ENCODE data around the gene MDC1. TPM values are rescaled to one million over a fixed set of nuclear protein-coding genes. Genes with fewer than 3 reads are reported as not detected.

Gene MDC1
- total and polyA plus RNA-seq, 2 of the 13 experiments (the other 11 are each of a cell fraction or from before 2014, with no cell fraction given): 8.4 to 14.0 TPM

- TF ChIP-seq GTF3A (CRISPR knock-in tag; conservative IDR thresholded peaks at IDR 0.05): 0 out of 2 replicates have a peak, but pooled peaks have one; percentile 2
- TF ChIP-seq FOXM1 (CRISPR knock-in tag; IDR thresholded peaks at IDR 0.05): 0 out of 2 replicates have a peak, but pooled peaks have one; percentile 2
- TF ChIP-seq ZNF234 (CRISPR knock-in tag; conservative IDR thresholded peaks at IDR 0.05): peak; percentile 54; the same call in 1 of the 2 replicates
- TF ChIP-seq ZBTB20 (CRISPR knock-in tag; IDR thresholded peaks at IDR 0.05; ENCODE audit: borderline replicate concordance, low read depth): 0 out of 2 replicates have a peak, but pooled peaks have one; percentile 27
- 0 out of 2 replicates have a peak, but pooled peaks have one; percentile 57 for TF ChIP-seq NR1H2 (CRISPR knock-in tag; IDR thresholded peaks at IDR 0.05; ENCODE audit: borderline replicate concordance, low read depth)
- TF ChIP-seq ZNF572 (CRISPR knock-in tag; IDR thresholded peaks at IDR 0.05): 0 out of 2 replicates have a peak, but pooled peaks have one; percentile 39
- TF ChIP-seq, protein P1, sequence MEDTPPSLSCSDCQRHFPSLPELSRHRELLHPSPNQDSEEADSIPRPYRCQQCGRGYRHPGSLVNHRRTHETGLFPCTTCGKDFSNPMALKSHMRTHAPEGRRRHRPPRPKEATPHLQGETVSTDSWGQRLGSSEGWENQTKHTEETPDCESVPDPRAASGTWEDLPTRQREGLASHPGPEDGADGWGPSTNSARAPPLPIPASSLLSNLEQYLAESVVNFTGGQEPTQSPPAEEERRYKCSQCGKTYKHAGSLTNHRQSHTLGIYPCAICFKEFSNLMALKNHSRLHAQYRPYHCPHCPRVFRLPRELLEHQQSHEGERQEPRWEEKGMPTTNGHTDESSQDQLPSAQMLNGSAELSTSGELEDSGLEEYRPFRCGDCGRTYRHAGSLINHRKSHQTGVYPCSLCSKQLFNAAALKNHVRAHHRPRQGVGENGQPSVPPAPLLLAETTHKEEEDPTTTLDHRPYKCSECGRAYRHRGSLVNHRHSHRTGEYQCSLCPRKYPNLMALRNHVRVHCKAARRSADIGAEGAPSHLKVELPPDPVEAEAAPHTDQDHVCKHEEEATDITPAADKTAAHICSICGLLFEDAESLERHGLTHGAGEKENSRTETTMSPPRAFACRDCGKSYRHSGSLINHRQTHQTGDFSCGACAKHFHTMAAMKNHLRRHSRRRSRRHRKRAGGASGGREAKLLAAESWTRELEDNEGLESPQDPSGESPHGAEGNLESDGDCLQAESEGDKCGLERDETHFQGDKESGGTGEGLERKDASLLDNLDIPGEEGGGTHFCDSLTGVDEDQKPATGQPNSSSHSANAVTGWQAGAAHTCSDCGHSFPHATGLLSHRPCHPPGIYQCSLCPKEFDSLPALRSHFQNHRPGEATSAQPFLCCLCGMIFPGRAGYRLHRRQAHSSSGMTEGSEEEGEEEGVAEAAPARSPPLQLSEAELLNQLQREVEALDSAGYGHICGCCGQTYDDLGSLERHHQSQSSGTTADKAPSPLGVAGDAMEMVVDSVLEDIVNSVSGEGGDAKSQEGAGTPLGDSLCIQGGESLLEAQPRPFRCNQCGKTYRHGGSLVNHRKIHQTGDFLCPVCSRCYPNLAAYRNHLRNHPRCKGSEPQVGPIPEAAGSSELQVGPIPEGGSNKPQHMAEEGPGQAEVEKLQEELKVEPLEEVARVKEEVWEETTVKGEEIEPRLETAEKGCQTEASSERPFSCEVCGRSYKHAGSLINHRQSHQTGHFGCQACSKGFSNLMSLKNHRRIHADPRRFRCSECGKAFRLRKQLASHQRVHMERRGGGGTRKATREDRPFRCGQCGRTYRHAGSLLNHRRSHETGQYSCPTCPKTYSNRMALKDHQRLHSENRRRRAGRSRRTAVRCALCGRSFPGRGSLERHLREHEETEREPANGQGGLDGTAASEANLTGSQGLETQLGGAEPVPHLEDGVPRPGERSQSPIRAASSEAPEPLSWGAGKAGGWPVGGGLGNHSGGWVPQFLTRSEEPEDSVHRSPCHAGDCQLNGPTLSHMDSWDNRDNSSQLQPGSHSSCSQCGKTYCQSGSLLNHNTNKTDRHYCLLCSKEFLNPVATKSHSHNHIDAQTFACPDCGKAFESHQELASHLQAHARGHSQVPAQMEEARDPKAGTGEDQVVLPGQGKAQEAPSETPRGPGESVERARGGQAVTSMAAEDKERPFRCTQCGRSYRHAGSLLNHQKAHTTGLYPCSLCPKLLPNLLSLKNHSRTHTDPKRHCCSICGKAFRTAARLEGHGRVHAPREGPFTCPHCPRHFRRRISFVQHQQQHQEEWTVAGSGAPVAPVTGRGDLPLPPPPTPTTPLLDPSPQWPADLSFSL (CRISPR knock-in tag; IDR thresholded peaks at IDR 0.05): 0 out of 2 replicates have a peak, but pooled peaks have one; percentile 31
- 0 out of 2 replicates have a peak, but pooled peaks have one; percentile 30 for TF ChIP-seq DZIP1 (CRISPR knock-in tag; IDR thresholded peaks at IDR 0.05)
- 0 out of 2 replicates have a peak, but pooled peaks have one; percentile 13 for TF ChIP-seq ZNF567 (CRISPR knock-in tag; IDR thresholded peaks at IDR 0.05; ENCODE audit: borderline replicate concordance)
- TF ChIP-seq, protein P2, sequence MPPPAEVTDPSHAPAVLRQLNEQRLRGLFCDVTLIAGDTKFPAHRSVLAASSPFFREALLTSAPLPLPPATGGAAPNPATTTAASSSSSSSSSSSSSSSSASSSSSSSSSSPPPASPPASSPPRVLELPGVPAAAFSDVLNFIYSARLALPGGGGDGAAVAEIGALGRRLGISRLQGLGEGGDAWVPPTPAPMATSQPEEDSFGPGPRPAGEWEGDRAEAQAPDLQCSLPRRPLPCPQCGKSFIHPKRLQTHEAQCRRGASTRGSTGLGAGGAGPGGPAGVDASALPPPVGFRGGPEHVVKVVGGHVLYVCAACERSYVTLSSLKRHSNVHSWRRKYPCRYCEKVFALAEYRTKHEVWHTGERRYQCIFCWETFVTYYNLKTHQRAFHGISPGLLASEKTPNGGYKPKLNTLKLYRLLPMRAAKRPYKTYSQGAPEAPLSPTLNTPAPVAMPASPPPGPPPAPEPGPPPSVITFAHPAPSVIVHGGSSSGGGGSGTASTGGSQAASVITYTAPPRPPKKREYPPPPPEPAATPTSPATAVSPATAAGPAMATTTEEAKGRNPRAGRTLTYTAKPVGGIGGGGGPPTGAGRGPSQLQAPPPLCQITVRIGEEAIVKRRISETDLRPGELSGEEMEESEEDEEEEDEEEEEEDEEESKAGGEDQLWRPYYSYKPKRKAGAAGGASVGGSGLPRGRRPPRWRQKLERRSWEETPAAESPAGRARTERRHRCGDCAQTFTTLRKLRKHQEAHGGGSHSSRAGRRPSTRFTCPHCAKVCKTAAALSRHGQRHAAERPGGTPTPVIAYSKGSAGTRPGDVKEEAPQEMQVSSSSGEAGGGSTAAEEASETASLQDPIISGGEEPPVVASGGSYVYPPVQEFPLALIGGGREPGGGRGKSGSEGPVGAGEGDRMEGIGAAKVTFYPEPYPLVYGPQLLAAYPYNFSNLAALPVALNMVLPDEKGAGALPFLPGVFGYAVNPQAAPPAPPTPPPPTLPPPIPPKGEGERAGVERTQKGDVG (CRISPR knock-in tag; IDR thresholded peaks at IDR 0.05; ENCODE audit: borderline replicate concordance): peak; percentile 43; the same call in 1 of the 2 replicates
- 0 out of 2 replicates have a peak, but pooled peaks have one; percentile 37 for TF ChIP-seq ZNF891 (CRISPR knock-in tag; IDR thresholded peaks at IDR 0.05)
- 0 out of 2 replicates have a peak, but pooled peaks have one; percentile 9 for TF ChIP-seq SSRP1 (CRISPR knock-in tag; IDR thresholded peaks at IDR 0.05)
These were observed 1.0 kb upstream of the MDC1 start (continued) for GRCh38 chr6:30717845-30718720.

Data from HepG2 (cell line).